GM19238 (cell line): ENCODE data around the gene NIBAN1.
"Not testable (repeated sequence)": the region's sequence is repeated elsewhere in the genome, so short reads cannot be mapped to it uniquely, and the experiment has no call there.

Source experiments
- DNase-seq: peaks from one replicate; pipeline ENCODE4 v3.0.0; 2011; ENCODE audit warnings: low spot score; ENCODE audit not compliant: insufficient read length

Gene NIBAN1

DNA sequence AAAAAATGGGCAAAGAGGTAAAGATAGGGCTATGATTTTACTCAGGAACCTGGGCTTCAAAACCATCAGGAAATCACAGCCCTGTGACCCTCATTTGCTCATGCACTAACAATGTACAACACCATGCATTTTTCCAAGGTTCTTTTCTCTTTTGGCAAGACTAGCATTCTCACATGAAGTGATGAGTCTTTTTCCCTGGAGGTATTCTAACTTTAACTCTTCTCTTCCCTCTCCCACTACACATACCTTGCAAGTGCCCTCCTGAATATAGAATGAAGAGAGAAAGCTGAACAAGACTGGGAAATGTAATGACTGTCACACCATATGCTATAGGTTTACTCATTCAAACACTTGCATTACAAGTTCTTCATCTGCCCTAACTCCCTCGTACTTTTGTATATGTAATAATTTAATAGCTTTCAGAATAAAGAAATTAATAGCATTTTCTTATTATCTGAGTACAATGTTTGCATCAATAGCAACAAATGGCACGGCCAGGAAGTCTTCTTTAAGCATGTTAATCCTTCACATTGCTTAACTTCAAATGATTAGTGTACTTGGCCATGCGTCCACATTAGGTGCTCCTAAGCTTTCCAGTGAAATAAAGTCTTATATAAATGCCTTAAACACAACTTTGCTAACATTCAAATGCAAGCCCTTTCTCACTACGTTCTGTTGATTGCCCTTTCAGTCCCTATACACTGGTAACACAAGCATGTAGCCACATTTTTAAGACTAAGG, 1.8 kb downstream of the NIBAN1 start:
- DNase-seq = no peak

DNA sequence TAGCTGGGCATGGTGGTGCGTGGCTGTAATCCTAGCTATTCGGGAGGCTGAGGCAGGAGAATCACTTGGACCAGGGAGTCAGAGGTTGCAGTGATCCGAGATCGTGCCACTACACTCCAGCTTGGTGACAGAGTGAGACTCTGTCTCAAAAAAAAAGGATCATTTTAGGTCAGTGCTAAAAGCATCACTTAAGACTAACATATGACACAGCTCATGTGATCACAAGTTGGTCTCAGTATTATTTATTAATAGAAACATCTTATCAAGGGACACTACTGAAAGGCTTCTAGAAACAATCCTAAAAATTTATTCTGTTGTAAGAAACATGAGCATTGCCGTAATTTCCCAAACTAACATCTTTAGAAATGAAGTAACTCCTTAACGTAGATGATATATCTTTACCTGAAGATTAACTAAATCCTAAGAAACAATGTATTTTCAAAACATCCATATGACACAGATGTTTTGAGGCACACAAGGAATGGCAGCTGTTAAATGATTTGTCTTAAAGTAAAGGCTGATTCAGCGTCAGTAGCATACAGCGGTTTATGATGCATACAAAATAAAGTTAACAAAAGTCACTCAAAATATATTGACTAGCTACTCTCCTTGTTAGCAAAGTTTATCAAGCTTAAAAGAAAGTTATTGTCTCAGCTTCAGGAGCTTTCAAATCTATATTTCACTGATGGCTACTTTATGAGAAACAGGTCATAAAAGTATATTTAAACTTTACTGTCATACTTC, 2.6 kb downstream of the NIBAN1 start:
- DNase-seq = no peak

DNA sequence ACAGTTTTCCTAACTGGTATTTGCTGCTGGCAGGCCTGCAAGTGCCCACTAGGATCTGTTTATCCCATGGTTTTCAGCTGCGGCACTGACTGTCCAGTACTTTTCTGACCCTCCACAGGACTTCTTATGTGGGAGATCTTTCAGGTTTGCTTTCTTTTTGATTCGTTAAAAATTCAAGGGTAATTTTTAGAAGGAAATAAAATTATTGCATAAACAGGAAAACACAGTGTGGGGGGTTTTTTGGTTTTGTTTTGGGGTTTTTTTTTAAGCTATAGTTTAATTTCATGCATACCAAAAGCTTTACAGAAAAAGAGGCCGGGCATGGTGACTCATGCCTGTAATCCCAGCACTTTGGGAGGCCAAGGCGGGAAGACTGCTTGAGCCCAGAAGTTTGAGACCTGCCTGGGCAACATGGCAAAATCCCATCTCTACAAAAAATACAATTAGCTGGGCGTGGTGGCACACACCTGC, 3.6 kb downstream of the NIBAN1 start:
- DNase-seq = no peak

DNA sequence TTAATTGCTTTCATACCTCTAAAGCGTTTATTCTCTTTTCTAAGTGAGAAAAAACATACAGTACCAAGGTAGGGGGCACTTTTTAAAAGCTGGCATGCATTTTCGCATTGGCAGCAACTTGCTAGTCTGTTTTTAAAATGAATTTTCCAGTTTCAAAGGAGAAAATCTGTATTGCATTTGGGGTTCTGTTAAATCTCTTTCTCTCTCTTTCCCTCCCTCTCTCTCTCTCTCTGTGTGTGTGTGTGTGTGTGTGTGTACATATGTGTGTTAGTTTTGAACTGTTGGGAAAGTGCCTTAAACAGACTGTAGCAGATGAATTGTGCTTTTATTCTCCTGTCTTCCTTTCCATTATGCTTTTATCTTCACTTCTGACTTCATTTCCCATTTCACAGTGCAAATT, 7.3 kb downstream of the NIBAN1 start:
- no peak for DNase-seq

DNA sequence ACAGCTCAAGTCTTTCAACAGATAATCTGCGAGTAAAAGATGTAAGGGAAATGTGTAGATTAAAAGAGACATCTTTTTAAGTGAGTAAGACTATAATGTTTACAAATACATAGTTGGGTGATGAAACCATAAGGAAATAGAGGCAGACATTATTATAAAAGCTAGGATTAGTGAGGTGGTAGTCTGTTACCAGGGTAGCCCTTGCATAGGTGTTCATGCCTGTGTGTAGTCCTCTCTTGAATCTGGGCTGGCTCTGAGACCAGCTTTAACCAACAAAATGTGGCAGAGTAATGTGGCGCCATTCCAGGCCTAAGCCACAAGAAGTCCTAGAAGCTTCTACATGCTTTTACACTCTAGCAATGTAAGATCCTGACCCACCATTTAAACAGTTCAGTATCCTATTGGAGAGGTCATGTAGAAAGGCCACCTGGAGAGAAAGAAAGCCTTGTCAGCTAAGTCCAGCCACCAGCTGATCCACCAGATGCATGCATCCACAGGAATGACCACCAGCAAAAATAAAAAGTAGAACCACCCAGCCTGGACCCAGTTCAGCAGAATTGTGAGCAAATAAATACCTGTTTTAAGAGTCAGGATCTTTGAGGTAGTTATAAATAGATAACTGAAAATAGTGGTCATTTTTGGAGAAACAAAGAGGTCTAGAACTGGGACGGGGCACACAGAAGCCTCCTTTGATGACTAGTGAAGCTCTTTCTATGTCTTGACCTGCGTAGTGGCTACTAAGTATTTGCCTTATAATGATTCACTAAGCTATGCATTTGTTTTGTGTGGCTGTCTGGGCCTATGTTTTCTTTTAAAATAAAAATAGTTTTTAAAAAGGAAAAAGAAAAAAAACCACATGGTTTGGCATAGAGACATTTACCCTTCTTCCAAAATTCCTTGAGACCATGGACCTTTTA, 8.1 kb downstream of the NIBAN1 start:
- DNase-seq = no peak

DNA sequence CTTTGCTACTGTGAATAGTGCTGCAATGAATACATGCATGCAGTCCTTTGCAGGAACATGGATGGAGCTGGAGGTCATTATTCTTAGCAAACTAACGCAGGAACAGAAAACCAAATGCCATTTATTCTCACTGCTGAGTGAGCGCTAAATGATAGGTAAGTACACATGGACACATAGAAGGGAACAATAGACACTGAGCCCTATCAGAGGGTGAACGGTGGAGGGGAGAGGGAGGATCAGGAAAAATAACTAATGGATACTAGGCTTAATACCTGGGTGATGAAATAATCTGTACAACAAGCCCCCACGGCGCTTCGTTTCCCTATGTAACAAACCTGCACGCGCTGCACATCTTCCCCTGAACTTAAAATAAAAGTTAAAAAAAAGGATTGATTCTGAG, 8.9 kb downstream of the NIBAN1 start:
- DNase-seq = no peak

DNA sequence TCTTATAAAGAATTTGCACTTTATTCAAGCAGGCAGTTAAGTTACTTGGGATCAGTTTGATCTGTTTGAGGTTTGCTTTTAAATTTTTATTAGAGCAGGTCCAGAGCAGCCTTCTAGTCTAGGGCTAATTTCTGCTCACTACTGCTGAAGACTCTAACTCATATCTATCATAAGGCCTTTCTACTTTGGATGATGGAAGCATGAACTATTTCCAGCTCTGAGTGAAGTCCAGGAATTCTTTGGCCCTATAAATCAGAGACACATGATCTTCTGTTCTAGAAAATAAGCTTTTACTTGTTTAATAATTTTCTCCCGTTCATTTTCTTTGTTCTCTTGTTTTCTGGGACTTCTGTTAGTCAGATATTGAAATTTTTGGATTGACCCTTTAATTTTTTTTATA, 14.7 kb downstream of the NIBAN1 start:
- no peak for DNase-seq

DNA sequence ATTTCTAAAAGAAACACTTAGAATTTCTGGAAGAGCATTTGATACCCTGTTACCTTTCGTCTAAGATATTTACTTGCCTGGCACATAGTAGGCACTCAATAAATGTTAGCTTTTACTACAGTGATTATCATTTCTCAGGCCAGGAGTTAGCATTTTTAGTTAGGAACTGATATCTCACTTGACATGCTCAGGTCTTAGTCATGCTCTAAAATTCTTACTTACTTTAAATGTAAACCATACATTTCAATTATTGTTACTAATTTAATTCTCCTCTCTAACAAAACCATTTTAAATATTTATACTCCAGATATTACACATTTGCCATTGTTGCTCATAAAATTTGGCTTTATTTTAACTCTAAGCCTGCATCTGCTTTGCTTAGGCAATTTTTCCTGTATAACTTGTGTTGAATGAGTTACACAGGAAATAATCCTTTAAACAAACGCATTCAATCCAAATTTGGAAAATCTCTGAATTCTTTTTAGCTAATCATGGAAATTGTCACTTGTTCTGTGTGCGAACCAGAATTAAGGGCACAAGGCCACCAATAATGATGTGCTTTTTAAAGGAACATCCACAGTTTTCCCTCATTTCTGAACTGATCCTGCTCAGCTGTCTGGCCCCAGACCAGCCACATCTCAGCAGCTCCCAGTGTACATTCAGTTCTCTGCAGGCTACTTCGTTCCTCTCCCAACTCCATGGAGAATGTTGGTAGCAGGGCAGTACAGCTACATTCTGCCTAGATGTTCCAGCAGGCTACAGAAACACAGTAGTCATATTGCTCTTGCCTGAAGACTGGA, 15.6 kb downstream of the NIBAN1 start:
- no peak for DNase-seq

DNA sequence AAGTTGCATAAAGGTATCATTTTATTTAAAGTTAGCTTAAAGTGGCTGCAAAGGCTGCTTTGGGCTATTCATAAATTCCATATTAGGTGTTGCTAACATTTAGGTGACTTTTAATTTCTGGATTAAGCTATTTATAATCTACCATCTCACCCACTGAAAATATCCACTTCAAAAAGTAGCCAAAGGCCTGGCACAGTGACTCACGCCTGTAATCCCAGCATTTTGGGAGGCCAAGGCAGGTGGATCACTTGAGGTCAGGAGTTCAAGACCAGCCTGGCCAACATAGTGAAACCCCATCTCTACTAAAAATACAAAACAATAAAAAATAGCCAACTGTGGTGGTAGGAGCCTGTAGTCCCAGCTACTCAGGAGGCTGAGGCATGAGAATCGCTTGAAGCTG, 16.4 kb downstream of the NIBAN1 start:
- DNase-seq = not testable (repeated sequence)

DNA sequence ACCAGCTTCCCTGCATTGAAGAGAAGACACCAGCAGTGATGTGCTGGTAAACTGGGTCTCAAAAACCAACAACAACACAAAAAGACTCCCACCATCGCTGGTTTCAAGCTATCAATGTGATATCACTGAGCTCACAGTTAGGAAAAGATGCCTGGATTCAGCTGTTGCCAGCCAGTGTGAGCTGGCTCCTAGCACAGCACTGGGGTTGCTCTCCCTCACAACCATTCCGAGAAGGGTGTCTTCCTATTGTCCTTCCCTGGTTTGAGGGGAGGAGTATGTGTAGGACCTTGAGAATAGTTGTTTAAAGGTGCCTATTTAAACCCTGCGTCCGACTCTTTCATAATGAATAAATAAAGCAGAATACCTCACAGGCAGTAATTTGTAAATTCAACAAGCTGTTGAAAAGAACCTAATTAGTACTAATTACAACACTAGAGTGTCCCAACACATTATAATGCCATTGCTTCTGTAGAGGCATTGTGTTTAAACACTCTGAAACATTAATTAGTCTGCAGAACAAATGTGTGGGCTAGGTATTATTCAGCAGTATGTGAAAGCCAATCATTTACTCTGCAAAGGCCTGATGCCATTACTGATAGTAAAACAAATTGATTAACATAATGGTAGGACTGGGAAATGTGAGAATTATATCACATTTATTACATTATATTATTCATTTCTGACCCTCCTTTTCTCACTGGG, 17.2 kb downstream of the NIBAN1 start:
- DNase-seq = no peak

DNA sequence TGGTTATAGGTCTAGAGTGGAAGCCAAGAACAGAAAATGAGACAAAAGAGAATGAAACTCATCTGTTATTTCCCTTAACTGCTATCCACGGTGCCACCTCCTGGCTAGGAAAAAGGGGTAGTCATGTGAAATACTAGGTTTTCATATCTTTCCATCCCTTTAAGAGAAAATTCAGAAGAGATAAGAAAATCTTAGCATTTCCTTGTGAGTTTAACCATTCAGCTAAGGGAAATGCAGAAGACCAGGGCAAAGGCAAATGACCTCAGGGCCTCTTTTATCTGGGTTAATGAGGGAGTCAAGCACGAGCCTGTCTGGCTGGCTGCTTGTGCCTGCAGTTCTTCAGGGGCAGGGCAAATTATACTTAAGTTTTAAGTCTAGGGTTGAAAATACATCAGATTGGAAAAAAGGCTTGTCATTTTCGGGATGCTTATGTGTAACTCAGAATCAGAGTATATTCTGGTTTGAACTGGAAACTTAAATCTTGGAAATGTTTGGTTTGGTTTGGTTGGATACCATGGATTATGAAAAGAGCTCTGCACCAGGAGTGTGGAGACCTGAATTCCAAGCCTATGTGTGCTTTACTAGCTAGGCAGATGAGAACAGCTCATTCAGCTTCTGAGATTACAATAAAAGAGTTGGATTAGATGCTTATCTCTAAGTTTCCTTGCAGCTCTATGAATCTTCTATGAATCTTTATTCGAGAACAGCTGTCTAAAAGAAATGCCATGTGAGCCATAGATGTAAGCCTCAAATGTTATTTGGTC, 19.9 kb downstream of the NIBAN1 start:
- no peak for DNase-seq

DNA sequence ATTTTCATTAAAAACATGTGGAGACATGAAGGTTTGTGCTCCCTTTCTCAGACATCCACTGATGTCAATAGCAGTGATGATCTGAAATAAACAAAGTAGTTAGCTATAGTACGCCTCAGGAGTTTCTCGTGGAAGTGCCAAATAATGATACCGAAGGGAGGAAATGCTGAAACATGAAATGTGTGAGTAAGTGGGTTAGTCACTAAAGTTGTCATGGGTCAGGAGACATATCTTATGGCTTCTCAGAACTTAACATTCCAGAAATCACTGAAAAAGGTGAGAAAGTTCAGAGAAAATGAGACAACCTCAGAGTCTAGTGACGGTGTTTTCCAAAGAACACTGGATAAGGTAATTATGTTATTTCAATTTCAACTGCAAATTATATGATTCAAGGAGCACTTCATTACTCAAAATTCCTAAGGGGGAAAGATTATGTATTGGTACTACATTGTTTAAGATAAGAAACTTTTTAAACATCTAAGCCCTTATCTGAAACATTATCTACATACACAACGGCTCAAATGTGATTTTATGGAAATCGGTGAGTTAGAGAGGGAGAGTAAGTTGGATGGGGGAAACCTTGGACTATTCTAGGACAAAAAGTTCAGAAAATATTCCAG, 20.6 kb downstream of the NIBAN1 start:
- no peak for DNase-seq

DNA sequence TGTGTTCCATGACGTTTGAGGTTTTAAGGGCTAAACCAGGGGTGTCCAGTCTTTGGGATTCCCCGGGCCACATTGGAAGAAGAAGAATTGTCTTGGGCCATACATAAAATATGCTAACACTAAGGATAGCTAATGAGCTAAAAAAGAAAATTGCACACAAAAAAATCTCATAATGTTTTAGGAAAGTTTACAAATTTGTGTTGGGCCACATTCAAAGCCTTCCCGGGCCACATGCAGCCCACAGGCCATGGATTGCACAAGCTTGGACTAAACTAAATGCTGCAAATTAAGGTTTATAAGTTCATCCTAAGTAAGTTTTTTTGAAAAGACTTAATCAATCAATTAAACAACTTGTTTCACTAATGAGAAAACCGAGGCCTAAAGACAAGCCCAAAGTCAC, 21.9 kb downstream of the NIBAN1 start:
- no peak for DNase-seq

DNA sequence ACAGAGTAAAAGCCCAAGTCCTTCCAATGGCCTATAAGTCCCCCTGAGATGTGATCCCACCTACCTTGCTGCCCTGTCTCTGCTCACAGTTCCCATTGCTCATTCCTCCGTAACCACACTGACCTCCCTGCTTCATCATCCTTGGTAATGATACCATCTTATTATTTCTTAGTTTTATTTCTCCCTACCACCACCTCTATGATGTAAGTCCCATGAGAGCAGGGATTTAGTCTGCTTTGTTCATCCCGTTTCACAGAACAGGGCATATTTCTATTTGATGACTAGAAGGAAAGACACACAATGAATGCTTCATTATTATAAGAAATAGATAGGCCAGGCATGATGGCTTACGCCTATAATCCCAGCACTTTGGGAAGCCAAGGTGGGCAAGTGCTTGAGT, 22.5 kb downstream of the NIBAN1 start:
- no peak for DNase-seq

DNA sequence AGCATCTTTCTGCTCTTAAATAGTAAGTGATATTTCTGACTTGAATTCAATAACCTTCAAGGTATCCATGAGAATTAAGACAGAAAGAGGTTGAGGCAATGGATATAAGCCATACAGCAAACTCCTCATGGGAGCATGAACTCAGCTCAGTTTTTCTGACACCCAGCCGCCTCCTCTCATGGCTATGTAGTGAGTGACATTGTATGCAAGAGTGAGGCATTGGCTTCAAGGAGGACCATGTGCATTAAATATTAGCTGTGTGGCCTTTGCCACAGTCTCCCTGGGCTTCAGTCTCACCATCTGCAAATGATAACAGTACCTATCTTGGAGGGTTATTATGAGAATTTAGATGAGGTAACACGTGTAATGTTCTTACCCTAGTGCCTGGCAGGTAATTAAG, 23.4 kb downstream of the NIBAN1 start:
- no peak for DNase-seq

DNA sequence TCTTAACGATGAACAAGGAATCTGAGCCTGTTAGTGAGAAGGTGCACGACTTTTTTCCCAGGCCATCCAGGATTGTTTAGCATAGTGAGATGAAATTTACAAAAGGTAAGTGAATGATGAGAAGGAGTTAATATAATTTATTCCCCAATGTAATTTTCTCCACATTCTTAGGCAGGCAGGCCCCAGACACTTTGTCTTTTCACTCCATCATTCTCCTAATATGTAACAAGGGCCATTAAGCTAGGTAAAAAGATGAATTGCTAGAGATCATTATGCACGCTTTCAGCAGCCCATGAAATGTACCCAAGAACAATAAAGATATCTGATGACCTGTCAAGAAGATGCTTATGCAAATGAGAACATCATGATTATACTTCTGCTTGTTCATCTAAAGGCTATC, 24.1 kb downstream of the NIBAN1 start:
- no peak for DNase-seq

DNA sequence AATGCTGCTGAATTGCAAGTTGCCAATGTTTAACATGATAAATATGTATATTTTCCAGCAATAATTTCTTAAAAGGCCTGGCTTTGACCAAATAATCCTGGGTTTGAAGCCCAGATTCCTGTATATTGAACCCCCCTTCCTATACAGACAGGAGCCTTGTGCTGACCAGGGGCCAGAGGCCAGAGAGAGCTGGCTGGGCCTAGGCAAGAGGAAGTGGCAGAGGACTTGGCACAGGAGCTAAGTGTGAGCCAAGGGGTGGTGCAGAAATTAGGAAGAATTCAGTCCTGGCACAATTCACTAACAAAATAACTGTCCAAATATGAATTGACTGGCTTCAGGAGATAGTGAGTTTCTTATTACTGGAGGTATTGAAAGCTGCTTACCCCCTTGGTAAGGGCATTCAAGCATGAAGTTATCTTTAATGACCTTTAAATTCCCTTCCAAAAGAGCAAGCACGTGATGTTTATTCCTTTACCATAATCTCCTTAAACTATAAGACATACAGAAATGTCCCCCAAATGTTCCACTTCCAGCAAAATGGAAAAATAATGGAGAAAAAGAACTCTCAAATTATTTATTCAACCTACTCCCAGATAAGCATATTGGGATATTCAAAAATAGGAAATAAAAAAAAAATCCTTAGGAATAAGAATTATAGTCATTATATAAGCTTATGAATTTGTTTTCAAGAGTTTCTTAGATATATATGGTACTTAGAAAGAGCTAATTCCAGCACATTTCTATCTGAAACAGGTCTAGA, 26.6 kb downstream of the NIBAN1 start:
- no peak for DNase-seq

DNA sequence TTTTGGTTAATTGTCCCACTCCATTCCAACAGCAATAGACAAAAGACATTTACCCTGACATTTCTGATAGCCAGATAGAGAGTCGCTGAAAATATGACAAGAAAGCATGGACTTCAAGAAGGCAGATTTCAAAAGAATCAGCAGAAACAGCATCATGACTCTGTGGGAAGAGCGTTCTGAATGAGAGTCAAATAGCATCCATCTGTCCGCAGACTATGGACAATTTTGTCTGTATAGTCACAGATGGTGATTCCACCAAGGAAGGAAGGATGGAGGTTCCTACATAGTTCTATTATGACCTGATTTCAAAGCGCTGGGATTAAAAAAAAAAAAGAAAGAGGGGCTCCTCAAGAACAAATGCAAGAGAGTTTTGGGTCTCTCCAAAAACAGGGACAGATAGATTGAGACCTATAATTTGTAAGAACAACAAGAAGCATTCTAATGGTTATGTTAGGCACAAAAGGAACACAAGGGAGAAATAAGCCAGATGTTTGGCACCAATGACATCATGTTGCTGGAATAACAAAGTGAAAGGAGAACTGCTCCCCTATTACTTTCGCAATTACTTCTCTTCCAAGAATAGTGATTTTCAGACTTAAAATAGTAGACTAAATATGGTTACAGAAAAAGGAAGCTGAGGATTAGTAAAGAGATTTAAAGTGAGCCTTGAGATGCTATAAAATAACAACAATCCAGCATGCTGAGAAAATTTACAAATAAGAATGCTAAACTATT, 28.5 kb downstream of the NIBAN1 start:
- DNase-seq = no peak
